ENCODE results near the gene ACADM. TPM values are rescaled to one million over a fixed set of nuclear protein-coding genes. Genes with fewer than 3 reads are reported as not detected.

The ACADM gene
- total RNA-seq, 2 experiments from 2014 or later: 3.5 to 4.7 TPM

DNA sequence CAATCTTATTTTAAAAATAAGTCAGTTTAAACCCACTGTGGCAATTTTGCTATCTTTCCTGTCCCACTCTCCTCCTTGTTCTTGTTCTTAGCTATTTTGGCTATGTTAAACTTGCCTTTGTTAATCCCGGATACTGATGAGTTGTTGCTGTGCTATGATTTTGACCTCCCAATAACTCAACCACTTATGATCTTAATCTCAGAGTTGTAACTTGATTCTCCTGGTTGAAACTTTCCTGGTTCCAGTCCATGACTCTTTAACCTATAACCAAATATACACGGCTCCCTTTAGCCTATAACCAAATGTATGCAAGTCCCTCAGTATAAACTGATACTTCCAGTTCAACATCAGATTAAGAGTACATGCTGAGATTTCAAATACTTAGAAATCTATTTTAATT lies 15.6 kb upstream of the ACADM start:
- no peaks in the 10 kb centered on the region for H3K4me1 Mint-ChIP-seq (ENCODE audit: low read depth)

DNA sequence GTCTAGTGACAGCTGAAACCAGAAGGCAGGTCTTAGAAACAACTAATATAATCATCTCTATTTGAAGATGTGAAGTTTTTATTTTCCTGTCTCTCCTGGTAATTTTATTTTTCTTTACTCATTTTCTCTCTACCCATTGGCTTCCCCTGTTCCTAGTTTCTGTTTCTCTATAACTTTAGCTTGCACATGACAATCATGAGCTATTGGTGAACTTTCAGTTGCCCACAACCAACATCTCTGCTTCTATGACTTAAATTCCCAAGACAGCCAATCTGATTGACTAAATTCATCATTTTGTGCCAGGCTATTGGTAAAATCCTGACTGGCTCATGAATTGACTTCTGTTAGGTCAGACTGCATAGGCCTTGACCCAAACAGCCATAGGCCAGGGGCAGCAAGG lies 13.7 kb upstream of the ACADM start:
- Histone ChIP-seq H3K27ac (ENCODE audit: low read depth in 1 of 2, low read length in 2 of 2) (no peak overlapping the region), H3K36me3 (ENCODE audit: insufficient read depth, low read length) (no peaks in the 10 kb centered on the region), H3K4me3 (ENCODE audit: low read length) (no peak overlapping the region), H3K4me1 (ENCODE audit: insufficient read depth, low read length) (no peaks in the 10 kb centered on the region), H3K27me3 (ENCODE audit: control insufficient read depth in 1 of 2, insufficient read depth in 2 of 2, low read length in 2 of 2) (peaks cover 0 to 8% of the 10 kb centered on the region in 2 experiments), H3K9me3 (ENCODE audit: control insufficient read depth in 1 of 2, insufficient read depth in 1 of 2, low read length in 2 of 2) (no peaks in the 10 kb centered on the region)
- DNase-seq (no peak), ATAC-seq (ENCODE audit: poor library complexity) (no peak)
- intact Hi-C loops (cut with DNase I, micrococcal nuclease): no loop called here
- H3K9me3 Mint-ChIP-seq: no peaks in the 10 kb centered on the region
- H3K36me3 Mint-ChIP-seq (ENCODE audit: low read depth): no peaks in the 10 kb centered on the region
- peaks cover 48% of the 10 kb centered on the region for H3K27me3 Mint-ChIP-seq
- no peak overlapping the region for H3K4me3 Mint-ChIP-seq
- no peaks in the 10 kb centered on the region for H3K4me1 Mint-ChIP-seq (ENCODE audit: low read depth)
- ChIA-PET POLR2A (no interaction called here), CTCF (no interaction called here)
- TF ChIP-seq, protein P1, sequence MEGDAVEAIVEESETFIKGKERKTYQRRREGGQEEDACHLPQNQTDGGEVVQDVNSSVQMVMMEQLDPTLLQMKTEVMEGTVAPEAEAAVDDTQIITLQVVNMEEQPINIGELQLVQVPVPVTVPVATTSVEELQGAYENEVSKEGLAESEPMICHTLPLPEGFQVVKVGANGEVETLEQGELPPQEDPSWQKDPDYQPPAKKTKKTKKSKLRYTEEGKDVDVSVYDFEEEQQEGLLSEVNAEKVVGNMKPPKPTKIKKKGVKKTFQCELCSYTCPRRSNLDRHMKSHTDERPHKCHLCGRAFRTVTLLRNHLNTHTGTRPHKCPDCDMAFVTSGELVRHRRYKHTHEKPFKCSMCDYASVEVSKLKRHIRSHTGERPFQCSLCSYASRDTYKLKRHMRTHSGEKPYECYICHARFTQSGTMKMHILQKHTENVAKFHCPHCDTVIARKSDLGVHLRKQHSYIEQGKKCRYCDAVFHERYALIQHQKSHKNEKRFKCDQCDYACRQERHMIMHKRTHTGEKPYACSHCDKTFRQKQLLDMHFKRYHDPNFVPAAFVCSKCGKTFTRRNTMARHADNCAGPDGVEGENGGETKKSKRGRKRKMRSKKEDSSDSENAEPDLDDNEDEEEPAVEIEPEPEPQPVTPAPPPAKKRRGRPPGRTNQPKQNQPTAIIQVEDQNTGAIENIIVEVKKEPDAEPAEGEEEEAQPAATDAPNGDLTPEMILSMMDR (IDR thresholded peaks at IDR 0.05): no peak
- H3K27ac Mint-ChIP-seq: no peak overlapping the region

More for the DNA sequence above, 15.6 kb upstream of the ACADM start:
- H3K4me3 ChIP-seq (ENCODE audit: low read length): no peak overlapping the region
- no peaks in the 10 kb centered on the region for H3K4me1 ChIP-seq (ENCODE audit: insufficient read depth, low read length)
- ChIA-PET CTCF (no interaction called here), POLR2A (no interaction called here)
- no peaks in the 10 kb centered on the region for H3K9me3 Mint-ChIP-seq
- TF ChIP-seq, protein P1 (IDR thresholded peaks at IDR 0.05): no peak
- H3K9me3 ChIP-seq (ENCODE audit: control insufficient read depth in 1 of 2, insufficient read depth in 1 of 2, low read length in 2 of 2): no peaks in the 10 kb centered on the region
- H3K36me3 ChIP-seq (ENCODE audit: insufficient read depth, low read length): no peaks in the 10 kb centered on the region
- H3K27me3 ChIP-seq (ENCODE audit: control insufficient read depth in 1 of 2, insufficient read depth in 2 of 2, low read length in 2 of 2): peaks cover 0 to 8% of the 10 kb centered on the region in 2 experiments
- H3K36me3 Mint-ChIP-seq (ENCODE audit: low read depth): no peaks in the 10 kb centered on the region
- ATAC-seq (ENCODE audit: poor library complexity) (no peak), DNase-seq (no peak)
- no peak overlapping the region for H3K27ac ChIP-seq (ENCODE audit: low read depth in 1 of 2, low read length in 2 of 2)
- no peak overlapping the region for H3K27ac Mint-ChIP-seq
- intact Hi-C loops (cut with DNase I, micrococcal nuclease): no loop called here
- no peak overlapping the region for H3K4me3 Mint-ChIP-seq
- peaks cover 48% of the 10 kb centered on the region for H3K27me3 Mint-ChIP-seq

DNA sequence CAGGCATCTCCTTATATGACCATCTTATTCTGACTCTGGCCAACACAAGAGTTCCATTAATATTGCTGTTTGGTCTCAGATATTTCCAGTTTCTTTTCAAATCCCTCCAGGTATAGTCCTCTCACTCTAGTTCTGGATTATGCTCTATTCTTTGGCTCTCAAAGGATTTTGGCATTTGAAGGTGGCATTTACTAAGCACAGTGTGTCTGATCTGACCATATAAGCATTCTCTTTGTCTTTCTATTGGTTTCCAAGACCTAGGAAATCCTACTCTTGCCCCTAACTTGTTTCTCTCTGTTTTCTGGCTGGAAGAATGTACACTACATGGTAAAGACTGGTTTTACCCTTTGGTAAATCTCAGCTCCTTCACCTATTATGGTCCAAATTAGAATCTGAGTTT lies 12.7 kb upstream of the ACADM start:
- ATAC-seq (ENCODE audit: poor library complexity) (no peak), DNase-seq (no peak)
- intact Hi-C loops (cut with DNase I, micrococcal nuclease): no loop called here
- TF ChIP-seq, protein P1 (IDR thresholded peaks at IDR 0.05): no peak
- ChIA-PET CTCF (no interaction called here), POLR2A (no interaction called here)
- H3K9me3 ChIP-seq (ENCODE audit: control insufficient read depth in 1 of 2, insufficient read depth in 1 of 2, low read length in 2 of 2): no peaks in the 10 kb centered on the region
- no peak overlapping the region for H3K4me3 ChIP-seq (ENCODE audit: low read length)
- no peaks in the 10 kb centered on the region for H3K4me1 ChIP-seq (ENCODE audit: insufficient read depth, low read length)
- Mint-ChIP-seq H3K36me3 (ENCODE audit: low read depth) (no peaks in the 10 kb centered on the region), H3K4me1 (ENCODE audit: low read depth) (no peaks in the 10 kb centered on the region), H3K9me3 (no peaks in the 10 kb centered on the region), H3K27me3 (peaks cover 44% of the 10 kb centered on the region), H3K27ac (no peak overlapping the region), H3K4me3 (no peak overlapping the region)
- H3K36me3 ChIP-seq (ENCODE audit: insufficient read depth, low read length): no peaks in the 10 kb centered on the region
- H3K27me3 ChIP-seq (ENCODE audit: control insufficient read depth in 1 of 2, insufficient read depth in 2 of 2, low read length in 2 of 2): peaks cover 0 to 8% of the 10 kb centered on the region in 2 experiments
- H3K27ac ChIP-seq (ENCODE audit: low read depth in 1 of 2, low read length in 2 of 2): no peak overlapping the region

Data from CD4-positive, alpha-beta T cell (primary cell).